Non-pigmented ciliary epithelial cell (primary cell): Measurements from ENCODE around the gene CLIP3.
"Not testable (repeated sequence)": the region's sequence is repeated elsewhere in the genome, so short reads cannot be mapped to it uniquely, and the experiment has no call there.

Experiments used
- DNase-seq: peaks from one replicate; pipeline ENCODE4 v3.0.0-alpha.2; 2010; ENCODE audit warnings: low read depth

Gene CLIP3, protein sequence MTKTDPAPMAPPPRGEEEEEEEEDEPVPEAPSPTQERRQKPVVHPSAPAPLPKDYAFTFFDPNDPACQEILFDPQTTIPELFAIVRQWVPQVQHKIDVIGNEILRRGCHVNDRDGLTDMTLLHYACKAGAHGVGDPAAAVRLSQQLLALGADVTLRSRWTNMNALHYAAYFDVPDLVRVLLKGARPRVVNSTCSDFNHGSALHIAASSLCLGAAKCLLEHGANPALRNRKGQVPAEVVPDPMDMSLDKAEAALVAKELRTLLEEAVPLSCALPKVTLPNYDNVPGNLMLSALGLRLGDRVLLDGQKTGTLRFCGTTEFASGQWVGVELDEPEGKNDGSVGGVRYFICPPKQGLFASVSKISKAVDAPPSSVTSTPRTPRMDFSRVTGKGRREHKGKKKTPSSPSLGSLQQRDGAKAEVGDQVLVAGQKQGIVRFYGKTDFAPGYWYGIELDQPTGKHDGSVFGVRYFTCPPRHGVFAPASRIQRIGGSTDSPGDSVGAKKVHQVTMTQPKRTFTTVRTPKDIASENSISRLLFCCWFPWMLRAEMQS

DNA sequence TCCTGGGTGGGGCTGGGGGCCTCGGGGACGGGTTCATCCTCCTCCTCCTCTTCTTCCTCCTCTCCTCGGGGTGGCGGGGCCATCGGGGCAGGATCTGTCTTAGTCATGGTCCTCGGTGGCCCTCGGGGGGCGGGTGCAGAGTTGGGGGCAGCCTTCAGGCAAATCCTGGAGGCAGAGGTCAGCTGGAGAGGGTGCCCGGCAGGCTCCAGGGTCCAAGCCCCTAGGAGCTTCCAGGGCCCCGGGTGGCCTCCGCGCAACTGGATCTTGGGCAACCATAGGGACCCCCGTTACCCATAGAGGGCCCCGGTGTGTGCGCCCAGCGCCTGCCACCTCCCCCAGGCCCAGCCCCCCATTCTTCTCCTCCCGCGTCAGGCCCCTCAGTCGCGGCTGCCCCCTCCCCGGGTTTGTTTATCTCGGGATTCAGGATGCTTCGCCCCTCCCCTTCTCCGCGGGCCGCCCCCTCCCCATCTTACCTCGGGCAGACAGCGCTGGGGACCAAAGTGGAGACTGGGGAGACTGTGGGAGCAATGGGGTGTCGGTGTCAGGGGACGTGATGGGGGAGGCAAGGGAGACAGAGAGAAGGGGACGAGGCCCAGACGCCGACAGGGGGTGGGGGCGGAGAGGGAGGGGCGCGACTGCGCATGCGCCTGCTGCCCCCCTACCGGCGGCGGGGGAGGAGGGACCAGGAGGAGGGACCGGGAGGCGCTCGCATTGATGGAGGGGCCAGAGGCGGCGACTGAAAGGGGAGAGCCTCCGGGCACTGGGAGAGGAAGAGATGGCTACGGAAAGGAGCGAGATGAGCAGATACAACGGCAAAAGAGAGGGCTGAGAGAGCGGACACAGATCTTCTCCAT is at the start of gene CLIP3:
Gene CLIP3, minus strand, starts transcription at position 623 of the 854 bp plus-strand sequence. Its CDS starts 516 bp downstream, at position 107.
- no peak for DNase-seq

DNA sequence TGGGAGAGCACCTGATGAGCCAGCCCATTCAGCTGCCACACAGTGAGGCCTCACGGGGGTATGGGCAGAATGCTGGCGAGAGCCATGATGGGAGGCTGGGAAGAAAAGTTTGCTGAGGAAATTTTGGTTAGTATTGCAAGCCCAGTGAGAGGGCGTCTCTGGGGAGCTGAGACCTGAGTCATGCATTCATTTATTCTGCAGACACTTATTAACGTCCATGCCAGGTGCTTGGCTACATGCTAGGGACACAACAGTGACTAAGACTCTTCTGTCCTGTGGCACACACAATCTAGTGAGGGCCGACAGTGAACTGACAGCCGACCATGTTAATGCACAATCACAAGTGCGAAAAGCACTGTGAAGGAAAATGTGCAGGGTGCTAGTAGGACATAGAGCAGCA is 49.2 kb upstream of the CLIP3 start:
- DNase-seq, result no peak

DNA sequence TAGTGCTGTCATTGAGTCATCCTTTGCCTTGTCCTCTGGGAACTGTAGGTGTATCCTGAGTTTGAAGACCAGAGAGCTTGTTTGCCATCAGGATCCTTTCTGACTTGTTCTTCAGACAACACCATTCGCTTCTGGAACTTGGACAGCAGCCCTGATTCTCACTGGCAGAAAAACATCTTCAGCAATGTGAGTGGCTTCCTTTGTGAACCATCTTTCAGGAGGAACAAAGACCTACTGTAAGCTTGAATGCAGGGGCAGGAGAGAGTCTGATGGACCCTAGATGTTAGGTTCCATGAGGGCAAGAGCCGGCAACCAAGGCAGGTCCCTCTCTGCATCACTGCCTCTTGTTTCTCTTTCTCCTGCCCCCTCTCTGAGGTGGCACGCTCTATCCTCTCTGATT is 48.7 kb upstream of the CLIP3 start:
- no peak for DNase-seq

DNA sequence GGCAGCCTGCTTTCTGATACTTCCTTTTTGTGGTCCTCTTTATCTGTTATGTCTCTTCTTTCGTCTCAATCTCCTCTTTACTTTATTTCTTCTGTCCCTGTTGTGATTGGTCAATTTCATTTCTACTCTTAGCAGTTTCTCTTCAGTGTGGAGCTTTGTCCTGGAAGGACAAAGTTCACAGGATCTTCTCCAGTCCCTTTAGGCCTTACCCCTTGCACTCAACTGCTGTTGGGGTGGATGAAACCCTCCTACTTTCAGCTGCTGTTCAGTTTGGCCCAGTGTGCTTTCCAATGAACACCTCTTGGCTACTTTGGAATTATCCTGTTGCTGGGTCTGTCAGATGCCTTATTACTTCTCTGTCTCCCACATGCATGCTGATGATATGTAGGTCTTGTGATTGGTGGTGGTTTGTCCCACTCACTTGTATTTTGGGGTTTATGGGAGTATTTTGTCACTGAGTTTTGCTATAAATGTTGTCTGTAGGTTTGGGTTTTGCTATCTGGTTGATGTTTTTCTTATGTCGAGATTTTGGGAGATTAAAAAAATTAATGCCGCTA is 46.8 kb upstream of the CLIP3 start:
- no peak for DNase-seq

DNA sequence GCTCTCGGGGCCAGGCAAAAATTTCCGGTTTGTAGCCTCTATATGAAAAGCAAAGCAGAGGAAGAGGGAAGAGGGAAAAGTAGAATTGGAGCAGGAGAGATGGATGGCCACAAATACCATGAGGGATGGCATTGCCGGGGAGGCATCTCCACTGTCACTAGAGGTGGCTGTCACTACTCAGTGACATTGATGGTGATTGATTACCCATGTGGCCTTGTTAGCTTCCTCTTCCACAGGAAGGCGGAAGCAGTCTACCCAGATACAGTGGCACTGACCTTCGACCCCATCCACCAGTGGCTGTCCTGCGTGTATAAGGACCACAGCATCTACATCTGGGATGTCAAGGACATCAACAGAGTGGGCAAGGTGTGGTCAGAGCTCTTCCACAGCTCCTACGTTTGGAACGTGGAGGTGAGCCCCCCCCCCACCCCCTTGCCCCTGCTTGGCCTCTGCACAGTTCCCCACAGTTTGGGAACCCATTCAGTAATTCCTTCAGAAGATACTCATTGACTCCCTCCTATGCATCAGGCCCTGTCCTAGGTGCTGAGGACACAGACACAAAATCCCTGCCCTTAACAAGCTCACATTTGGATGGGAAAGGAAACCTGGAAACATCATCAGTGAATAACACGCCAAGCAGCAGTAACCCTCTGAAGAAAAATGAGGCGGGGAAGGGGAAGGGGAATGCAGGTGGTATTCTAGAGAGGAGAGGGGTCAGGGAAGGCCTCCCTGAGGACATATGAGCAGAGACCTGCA is 40.6 kb upstream of the CLIP3 start:
- DNase-seq, result no peak

DNA sequence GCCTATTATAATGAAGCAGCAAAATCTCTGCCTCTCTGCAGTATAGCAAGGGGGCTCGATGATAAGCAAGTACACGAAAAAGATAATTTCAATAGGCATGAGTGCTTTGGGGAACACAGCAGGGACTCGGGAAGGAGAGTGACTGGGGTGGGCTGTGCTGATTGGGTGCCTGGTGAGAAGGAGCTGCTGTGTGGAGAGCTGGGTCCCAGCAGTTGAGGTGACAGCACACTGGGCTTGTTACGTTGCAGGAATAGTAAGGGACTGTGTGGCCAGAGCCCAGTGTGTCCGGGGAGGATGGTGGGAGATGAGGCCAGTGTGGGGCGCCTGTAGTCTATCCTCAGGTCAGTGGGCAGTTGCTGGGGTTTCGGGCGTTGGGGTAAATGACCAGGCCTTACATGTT is 39.4 kb upstream of the CLIP3 start:
- DNase-seq, result no peak

DNA sequence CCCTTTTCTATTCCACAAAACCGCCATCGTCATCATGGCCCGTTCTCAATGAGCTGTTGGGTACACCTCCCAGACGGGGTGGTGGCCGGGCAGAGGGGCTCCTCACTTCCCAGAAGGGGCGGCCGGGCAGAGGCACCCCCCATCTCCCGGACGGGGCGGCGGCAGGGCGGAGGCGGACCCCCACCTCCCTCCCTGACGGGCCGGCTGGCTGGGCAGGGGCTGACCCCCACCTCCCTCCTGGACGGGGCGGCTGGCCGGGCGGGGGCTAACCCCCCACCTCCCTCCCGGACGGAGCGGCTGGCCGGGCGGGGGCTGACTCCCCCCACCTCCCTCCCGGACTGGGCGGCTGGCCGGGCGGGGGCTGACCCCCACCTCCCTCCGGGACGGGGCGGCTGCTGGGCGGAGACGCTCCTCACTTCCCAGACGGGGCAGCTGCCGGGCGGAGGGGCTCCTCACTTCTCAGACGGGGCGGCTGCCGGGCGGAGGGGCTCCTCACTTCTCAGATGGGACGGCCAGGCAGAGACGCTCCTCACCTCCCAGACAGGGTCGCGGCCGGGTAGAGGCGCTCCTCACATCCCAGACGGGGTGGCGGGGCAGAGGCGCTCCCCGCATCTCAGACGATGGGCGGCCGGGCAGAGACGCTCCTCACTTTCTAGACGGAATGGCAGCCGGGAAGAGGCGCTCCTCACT is 36.3 kb upstream of the CLIP3 start:
- DNase-seq, result not testable (repeated sequence)

DNA sequence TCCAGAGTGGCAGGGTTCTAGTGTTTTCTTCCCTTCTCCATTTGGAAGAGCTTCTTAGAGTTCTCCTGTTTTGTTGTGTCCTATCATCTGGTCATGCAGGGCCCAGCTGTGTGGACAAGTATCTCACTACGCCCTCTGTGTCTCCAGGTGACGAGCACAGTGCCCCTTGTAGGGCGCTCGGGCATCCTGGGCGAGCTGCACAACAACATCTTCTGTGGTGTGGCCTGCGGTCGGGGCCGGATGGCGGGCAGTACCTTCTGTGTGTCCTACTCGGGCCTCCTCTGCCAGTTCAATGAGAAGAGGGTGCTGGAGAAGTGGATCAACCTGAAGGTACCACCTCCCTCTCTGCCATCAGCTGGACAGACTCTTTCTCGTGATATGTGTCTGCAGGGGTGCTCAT is 35.0 kb upstream of the CLIP3 start:
- no peak for DNase-seq

DNA sequence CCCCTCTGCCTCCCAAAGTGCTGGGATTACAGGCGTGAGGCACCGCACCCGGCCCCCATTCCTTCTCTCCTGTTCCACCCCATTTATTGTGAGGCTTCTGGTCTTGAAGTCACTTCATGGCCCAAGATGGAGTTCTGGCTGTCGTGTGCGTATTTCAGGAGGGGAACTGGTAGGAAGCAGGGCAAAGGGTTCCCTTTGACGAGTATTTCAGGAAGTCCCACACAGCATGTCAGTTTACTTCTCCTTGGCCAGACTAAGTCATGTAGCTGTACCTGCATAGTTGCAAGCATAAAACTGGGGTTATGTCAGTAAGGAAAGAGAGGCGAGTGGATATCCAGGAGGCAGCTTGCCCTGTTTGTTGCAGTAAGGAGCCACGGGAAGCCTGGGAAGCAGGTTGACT is 32.2 kb upstream of the CLIP3 start:
- DNase-seq, result no peak

DNA sequence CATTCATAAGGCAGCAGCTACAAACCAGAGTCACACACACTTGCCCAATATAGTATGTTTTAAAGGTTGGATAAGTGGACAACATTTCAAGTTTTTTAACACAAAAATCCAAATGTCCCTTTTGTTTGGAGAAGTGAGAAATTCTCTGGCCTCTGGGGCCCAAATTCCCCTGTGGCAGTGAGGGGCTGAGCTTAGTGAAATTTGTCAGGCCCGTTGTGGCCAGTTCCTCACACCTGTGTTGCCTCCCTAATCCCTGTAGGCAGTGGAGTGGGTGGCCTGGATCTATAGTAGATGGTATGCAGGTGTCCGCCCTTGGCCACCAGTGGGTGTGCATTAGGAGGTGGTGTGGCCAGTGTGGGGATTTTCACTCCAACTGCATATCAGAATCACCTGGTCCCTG is 28.7 kb upstream of the CLIP3 start:
- DNase-seq, result no peak

DNA sequence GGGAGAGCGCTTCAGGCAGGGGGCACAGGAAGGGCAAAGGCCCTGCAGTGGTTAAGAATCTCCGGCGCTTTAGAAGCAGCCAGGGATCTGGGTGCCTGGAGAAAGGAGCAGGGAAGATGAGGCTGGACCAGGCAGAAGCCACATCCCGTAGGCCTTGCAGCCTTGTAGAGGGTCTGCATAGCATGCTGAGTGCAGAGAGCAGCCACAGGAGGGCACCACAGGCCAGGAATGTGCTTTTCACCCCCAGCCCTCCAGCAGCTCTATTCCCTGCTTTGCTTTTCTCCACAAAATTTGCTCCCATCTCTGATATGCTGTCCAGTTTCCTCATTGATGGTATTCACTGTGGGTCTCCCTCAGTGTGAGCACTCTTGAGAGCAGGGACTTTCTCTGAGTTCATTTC is 27.8 kb upstream of the CLIP3 start:
- no peak for DNase-seq

DNA sequence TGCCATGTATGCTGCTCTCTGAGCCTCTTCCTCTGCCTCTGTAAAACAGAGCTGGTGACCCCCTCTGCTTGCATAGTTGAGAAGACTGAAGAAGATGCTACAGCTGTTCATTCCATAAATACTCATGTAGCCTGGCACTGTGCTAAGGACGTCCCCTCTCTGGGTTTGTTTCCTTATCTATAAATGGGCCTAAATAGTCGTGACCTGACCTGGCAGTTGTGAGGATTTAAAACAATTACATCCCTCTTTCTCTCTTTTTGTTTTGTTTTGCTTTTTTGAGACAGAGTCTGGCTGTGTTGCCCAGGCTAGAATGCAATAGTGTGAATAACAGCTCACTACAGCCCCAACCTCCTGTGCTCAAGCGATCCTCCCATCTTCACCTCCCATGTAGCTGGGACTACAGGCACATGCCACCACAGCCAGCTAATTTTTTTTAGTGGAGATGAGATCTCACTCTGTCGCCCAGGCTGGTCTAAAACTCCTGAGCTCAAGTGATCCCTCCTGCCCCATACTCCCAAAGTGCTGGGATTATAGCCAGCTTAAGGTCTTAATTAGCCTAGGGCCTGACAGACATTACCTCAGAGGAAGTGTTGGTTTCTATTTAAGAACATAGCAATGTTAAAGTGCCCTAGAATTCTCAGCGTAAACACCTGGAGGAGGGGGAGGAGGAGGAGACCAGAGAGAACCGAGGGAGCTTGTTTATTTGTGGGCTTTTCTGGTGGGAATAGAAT is 26.7 kb upstream of the CLIP3 start:
- no peak for DNase-seq

DNA sequence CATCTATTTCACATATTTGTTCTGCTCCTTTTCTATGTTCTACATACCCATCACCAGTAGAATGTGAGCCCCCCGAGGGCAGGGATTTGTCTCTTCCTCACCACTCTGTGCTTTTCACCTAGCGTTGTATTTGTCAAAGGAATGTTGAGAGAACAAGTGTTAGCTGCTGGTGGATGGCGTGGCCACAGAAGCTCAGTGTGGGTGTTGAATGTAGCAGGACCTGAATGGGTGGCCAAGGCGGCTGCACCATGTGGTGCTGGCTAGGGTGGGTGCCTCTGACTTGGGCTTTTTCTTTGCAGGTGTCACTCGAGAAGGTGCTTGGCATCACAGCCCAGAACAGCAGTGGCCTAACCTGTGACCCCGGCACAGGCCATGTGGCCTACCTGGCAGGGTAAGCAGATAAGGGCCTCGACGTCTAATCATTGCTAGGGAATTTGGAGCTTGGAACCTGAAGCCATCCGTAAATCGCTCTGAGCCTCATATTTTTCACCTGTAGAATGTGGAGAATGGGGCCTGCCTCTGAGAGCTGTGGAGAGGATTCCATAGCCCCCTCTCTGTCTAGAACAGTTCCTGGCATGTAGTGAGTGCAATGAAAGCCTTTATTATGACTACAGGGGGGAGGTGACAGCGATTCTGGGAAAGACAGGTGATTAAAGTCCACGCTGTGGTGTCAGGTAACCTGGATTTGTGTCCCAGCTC is 26.0 kb upstream of the CLIP3 start:
- no peak for DNase-seq

DNA sequence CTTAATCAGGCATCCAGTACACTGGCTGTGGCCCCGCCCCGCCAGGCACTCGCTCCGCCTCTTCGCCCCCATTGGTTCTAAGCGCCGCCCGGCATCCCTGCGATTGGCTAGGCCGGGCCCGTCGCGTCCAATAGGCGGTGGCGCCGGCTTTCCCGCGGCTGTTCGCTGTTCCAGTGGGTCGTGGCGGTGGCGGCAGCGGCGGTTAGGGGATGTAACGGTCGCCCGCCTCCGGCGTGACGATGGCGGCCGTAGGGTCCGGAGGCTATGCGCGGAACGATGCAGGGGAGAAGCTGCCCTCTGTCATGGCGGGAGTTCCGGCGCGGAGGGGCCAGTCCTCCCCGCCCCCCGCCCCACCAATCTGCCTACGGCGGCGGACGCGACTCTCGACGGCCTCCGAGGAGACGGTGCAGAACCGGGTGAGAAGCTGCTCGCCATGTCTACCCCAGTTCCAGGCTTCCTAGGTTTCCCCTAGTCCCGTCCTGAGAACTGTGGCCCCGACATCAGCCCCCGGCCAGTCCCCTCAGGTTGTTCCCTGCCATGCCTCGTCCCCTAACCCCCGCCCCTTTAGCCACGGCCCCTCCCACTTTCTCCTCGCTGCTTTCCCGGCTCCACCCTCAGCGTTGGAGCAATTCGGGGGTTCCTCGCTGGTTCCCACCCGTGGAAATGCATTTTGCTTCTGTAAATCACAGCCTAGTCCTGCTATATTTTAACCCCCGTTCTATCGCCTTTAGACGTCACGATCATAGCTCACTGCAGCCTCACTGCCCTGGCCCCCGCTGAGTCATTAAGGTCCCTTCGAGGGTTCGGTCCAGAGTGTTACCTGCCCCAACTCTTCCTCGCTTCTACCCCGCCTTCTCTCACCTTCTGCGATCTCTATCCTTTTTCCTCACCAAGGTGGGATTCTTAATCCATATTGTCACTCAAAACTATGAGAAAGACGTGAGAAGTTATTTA is 22.3 kb upstream of the CLIP3 start, which contains the start of gene WDR62:
Gene WDR62, plus strand, starts transcription at position 165 of the 954 bp plus-strand sequence. Its CDS starts 75 bp downstream, at position 240.
- peak; percentile 50 for DNase-seq

DNA sequence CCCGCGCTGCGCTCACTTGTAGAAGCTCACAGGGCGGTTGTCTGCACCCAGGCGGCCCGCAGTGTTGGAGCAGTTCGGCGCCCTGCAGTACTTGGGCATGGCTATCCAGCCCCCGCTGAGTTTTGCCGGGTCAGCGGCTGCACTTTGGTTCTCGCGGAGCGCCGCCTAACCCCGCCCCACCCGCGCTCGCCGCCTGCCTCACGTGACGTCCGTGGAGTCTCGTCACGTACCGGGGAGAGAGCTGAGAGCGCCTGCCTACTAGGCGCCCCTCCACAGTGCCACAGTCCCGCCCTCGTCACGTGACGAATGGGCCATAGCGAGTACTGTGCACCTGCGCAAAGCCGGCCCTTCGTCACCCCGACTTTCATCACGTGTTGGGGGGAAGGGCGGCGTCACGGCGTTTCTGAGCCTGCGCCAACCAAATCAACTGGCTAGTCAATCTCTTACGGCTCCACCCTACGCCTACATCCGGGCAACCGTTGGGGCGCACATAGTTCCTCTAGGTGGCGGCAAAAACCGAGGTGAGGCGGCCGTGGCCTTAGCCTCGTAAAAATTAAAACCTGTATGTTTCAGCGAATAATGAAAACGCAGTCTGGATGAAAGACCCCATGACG is 21.6 kb upstream of the CLIP3 start, which contains the start of gene THAP8:
Gene THAP8, minus strand, starts transcription at position 167 of the 614 bp plus-strand sequence. Its CDS starts 68 bp downstream, at position 99.
- DNase-seq, result peak; percentile 92

DNA sequence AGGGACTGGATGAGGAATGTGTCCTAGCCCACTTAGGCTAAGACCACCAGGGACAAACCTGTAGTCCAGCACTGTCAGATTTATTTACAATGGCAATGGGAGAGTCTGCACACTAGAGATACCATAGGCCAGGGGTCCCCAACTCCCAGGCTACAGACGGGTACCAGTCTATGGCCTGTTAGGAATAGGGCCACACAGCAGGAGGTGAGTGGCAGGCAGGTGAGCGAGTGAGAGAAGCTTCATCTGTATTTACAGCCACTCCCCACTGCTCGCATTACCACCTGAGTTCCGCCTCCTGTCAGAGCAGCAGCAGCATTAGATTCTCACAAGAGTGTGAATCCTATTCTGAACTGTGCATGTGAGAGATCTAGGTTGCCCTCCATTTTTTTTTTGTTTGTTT is 19.0 kb upstream of the CLIP3 start:
- no peak for DNase-seq

DNA sequence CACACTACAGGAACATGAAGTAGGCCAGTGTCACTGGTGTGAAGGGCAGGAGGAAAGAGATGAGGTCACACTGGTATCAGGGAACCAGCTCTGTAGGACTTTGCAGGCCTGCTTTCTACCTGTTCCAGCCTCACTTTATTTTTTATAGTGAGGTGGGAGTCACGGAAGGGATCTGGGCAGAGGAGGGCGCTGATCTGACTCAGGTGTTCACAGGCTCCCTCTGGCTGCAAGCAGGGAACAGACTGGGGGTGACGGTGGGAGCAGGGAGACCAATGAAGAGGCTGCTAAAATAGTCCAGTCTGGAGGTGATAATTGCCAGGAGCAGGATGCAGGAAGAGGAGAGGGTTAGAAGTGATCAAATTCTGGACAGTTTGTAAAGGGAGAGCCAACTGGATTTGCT is 18.6 kb upstream of the CLIP3 start:
- no peak for DNase-seq

DNA sequence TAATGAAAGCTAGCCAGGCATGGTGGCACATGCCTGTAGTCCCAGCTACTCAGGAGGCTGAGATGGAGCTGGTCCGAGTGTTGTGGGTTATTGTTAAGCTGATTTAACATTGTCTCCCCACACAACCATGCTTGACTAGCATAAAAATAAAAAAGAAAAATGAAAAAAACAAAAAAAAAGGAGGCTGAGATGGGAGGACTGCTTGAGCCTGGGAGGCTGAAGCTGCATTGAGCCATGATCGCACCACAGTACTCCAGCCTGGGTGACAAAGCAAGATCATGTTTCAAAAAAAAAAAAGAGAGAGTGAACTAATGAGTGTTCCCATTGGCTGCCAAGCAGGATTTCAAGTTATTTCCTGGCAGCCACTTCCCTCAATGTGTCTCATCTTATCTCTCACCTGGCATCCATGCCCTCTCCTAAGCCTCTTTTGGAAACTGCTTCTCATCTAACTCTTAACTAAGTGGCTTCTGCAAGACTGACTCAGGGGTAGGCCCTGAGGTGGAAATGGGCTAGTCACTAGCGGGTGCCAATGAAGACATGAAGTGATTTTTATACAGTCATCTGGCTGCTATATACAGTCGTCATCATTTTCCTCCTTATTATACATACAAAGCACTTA is 16.5 kb upstream of the CLIP3 start:
- DNase-seq, result no peak
